HG02798 (cell line): Measurements from ENCODE around the gene TBC1D5.
"Not testable (repeated sequence)": the region's sequence is repeated elsewhere in the genome, so short reads cannot be mapped to it uniquely, and the experiment has no call there.

Source experiments
- ATAC-seq: cut with Tn5 transposase; IDR thresholded peaks from one replicate; pipeline ENCODE4 v1.9.1; 2021; ENCODE audit warnings: mild to moderate bottlenecking; ENCODE audit not compliant: unreplicated experiment, poor library complexity

Gene TBC1D5

DNA sequence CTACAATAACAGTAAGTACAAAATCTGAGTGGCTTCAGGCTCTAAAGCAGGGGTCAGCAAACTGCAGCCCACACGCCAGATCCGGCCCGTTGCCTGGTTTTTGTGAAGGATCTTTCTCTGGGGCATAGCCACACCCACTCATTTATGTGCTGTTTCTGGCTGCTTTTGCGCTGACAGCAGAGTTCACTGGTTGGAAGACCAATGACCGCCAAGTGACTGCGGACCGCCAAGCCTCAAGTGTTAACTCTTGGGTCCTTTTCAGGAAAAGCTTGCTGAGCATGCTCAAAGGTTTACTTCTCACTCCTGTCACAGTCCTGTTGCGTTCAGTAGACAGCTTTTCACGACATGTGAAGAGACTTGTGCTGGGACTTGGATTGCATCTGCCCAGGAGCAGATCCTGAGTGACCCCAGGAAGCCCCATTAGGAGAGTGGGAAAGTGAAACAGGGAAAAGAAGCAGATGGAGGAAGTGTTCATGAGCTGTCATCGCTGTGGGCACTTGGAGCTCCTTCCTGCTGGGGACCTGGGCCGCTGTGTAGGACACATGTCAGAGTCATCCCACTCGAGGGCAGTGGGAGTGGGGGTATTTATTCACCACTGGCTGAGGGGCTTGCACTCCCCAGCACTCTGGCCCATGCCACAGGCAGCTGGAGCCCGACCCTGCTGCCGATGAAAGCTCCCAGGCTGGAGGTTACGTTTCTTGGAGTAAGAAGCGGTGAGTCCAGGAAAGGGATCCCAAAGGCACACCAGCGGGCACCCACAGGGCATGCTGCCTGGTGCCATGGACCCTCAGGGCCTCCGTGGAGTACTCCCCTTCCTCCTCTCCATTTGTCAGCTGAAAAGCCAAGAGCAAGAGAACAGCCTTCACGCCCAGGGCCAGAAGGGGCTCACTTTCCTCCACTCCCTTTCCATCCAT, 608.5 kb downstream of the TBC1D5 start:
- ATAC-seq = no peak

DNA sequence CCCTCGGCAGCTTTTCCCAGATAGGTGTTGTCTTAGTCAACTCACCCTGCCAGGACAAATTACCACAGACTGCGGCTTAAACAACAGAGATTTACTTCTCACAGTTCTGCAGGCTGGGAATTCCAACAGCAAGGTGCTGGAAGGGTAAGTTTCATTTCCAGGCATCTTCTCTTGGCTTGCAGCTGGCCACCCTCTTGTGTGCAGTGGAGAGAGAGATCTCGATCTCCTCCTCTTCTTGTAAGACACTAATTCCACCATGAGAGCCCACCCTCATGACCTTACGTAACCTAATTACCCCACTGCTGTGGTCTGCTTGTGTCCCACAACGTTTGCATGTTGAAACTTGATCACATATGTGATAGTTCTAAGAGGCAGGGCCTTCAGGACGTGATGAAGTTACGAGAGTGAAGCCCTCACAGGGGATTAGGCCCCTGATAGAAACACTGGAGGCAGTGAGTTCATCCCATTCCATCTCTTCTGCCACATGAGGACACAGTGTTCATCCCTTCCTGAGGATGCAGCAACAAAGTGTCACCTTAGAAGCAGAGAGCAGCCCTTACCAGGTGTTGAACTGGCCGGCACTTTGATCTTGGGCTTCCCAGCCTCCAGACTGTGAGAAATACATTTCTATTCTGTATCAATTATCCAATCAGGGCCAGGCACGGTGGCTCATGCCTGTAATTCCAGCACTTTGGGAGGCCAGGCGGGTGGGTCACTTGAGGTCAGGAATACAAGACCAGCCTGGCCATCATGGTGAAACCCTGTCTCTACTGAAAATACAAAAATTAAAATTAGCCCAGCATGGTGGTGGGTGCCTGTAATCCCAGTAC, 609.9 kb downstream of the TBC1D5 start:
- no peak for ATAC-seq

DNA sequence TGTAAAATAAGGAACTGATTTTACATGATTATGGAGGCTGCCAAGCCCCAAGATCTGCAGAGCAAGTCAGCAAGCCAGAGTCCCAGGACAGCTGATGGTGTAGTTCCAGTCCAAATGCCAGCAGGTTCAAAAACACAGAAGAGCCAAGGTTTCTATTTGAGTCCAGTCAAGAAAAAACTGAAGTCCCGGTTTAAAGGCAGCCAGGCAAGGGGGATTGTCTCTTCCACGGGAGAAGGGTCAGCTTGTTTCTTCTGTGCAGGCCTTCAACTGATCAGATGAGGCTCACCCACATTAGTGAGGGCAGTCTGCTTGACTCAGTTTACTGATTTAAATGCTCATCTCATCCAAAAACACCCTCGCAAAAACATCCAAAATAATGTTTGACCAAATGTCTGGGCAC, 611.5 kb downstream of the TBC1D5 start:
- ATAC-seq = no peak

DNA sequence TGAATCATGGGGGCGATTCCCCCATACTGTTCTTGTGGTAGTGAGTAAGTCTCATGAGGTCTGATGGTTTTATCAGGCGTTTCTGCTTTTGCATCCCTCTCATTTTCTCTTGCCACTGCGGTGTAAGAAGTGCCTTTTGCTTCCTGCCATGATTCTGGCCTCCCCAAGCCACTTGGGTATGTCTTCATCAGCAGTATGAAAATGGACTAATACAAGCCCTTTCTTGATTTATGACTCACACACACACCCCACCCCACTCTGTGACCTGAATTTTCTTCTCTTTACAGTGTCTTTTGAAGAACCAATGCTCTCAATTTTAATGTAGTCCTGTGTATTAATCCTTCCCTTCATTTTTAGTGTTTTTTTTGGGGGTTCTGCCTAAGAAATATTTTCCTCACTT, 612.9 kb downstream of the TBC1D5 start:
- ATAC-seq = no peak

DNA sequence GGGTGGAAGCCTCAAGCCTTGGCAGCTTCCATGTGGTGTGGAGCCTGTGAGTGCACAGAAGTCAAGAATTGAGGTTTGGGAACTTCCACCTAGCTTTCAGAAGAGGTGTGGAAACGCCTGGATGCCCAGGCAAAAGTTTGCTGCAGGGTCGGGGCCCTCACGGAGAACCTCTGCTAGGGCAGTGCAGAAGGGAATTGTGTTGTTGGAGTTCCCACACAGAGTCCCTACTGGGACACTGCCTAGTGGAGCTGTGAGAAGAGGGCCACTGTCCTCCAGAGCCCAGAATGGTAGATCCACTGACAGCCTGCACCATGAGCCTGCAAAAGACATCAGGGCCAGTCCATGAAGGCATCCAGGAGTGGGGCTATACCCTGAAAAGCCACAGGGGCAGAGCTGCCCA, 613.8 kb downstream of the TBC1D5 start:
- not testable (repeated sequence) for ATAC-seq

DNA sequence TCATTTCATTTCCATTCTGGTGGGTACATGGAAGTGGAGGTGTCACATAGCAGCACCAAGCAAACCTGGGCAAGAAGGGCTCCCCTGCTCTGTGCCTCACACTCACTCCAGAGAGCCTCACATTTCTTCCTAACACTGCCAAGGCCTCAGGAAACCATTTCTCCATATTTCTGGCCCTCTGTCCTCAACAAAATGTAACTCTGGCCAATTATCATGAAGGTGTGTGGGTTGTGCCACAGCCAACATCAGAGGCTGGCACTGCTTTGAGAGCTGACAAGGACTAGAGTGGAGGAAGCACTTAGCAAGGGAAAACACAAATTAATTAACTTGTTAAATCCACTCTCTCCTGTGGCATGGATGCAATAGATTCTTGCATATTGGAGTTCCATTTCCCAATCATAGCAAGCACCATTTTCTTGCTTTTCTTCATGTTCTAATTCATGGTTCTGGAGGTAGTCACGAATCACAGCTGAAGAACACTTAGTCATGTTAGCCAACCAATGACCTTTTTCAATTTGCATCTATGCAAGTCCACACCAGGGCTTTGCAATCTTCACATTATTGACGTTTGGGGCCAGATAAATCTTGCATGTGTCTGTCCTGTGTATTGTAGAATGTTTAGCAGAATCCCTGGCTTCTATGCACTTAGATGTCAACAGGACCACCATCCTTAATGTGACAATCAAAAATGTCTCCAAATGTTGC, 616.5 kb downstream of the TBC1D5 start:
- no peak for ATAC-seq

DNA sequence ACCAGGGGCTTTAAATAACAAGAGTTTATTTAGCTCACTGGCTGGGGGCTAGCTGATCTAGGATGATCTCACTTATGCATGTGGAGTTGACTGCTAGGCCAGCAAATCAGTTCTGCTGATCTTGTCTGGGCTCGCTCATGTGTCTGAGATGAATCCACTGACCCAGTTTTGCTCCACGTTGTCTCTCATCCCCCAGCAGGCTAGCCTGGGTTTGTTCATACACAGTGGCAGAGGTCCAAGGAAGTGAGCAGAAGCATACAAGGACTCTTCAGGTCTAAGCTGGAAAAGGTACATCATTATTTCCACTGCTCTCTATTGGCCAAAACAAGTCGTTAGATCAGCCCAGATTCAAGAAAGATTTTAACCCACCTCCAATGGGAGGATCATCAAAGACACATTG, 619.7 kb downstream of the TBC1D5 start:
- ATAC-seq = no peak

DNA sequence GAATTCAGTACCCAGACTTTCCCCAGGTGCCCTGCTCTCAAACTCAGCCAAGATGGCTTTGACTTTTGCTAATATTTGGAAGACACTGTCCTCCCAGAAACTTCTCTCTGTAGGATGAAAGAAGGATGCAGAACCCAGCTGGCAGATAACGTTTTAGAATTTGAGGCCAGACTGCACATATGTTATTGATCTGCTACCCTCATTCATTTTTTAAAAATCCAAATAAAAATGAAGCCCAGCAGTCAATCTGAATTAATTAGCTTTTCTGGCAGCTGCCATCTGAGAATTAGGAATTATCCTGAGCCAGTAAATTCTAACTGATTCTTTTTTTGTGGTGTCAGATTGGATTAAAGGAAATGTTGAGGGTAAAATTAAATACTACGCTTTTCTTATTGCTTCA, 621.1 kb downstream of the TBC1D5 start:
- no peak for ATAC-seq

DNA sequence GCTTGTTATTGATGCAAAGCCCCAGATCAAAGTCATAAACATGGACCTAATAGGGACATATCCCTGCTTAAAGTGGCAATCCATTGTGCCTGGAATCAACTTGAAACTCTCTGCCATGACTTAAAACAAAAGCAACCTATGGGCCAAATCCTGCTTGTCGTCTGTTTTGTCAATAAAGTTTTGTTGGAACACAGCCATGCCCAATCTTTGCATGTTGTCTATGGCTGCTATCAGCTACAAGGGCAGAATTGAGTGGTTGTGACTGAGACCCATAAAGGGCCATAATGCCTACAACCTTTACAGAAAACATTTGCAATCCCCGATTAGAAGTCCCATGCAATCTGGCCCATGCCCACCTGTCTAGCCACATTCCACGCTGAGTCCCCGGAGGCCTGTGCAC, 622.3 kb downstream of the TBC1D5 start:
- no peak for ATAC-seq

DNA sequence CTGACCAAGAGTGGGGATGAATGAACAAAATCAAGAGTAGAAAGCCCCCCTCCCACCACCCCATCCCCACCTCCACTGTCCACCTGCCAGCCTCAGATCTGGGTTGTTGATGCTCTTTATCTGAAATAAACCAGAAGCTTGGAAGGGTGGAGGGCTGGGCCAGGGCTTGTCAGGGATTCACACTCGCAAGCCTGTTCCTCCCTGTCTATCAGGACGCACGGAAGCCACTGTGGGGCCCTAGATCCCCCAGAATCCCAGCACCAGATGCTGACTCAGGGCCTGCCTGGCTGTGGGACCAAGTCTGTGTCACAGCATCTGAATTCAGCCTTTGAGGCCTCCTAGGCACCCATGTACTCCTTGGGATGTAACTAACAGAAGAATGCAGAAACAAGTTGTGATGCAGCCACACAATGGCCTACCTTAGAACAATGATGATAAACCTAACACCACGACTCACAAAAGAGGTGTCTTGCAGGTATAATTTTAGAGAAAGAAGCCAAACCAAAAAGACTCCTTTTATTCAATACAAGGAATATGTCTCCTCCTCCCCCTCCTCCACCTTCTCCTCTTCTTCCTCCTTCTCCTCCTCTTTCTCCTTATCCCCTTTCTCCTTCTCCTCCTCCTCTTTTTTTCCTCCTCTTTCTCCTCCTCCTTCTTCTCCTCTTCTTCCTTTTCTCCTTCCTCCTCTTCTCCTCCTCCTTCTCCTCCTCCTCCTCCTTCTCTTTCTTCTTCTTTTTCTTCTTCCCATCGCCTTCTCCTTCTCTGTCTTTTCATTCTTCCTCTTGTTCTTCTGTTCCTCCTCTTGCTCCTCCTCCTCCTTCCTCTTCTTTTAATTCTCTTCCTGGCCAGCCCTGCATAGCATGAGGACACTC, 623.0 kb downstream of the TBC1D5 start:
- no peak for ATAC-seq

DNA sequence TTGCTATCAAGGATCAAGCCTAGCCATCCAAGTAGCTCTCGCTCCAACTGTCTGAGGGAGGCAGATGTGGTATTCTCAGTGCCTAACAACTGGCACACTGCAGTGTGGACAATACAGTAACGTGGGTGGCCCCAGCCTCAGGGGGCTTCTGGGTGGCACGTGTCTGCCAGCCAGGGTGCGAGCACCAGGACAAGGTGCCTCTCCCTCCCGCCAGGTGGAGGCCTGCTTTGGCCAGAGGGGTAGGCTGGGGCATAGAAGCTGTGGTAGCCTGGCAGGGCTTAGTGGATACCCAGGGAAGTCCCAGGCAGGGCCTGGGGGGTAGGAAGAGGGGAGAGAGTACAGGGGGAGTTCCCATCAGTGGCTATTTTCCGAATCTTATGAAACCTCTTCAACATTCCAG, 623.7 kb downstream of the TBC1D5 start:
- ATAC-seq = no peak

DNA sequence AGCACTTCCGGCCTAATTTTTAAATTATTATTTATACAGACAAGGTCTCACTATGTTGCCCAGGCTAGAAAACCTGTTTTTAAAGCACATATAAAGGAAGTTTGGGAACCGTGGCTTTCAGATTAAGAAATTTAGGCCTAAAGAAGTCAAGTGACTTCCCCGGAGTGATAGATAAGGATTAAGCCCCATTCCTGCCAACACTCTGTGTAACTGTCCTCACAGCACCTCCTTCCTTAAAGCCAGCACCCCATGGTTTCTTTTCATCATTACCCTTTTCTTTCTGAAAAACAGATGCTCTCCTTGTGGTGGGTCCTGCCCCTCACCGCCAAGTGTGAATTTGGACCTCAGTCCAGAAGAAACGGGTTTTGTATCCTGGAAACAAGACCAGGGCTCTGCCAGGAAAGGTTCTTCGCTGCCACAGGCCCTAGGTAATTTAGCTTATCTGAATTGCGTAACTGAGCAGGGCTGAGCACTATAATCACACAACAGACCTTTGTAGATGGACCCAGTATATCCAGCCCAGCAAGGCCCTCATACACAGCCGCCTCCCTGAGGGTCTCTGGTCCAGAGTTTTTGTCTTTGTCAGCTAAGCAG, 626.3 kb downstream of the TBC1D5 start:
- no peak for ATAC-seq

DNA sequence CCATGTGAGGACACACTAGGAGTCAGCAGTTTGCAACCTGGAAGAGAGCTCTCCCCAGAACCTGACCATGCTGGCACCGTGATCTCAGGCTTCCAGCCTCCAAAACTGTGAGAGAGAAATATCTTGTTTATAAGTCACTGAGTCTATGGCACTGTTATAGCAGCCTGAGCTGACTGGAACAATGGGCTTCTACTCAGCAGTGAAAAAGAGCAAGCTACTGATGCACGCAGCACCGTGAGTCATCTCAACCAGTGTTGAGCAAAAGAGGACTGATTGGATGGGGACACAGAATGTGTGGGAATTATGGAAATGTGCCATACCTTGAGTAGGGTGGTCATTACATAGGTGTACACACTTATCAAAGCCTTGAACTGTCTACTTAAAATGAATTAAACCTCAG, 627.2 kb downstream of the TBC1D5 start:
- ATAC-seq = no peak

DNA sequence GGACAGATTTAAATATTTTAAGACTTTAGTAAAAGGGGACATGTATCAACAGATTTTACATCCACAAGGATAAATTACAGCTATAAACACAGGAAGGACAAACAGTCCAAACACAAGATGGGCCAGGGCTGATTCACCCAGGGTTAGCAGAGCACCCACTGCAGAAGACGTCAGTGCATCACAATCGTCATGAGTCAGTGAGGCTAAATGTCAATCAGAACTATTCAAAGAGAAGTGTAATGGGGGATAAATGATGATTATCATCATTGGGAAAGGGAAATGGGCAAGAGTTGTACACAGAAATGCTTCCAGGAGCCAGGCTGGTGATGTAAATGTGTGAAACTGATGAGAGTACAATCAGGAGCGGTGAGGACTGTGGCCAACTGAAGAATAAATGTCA, 630.8 kb downstream of the TBC1D5 start:
- ATAC-seq = no peak

DNA sequence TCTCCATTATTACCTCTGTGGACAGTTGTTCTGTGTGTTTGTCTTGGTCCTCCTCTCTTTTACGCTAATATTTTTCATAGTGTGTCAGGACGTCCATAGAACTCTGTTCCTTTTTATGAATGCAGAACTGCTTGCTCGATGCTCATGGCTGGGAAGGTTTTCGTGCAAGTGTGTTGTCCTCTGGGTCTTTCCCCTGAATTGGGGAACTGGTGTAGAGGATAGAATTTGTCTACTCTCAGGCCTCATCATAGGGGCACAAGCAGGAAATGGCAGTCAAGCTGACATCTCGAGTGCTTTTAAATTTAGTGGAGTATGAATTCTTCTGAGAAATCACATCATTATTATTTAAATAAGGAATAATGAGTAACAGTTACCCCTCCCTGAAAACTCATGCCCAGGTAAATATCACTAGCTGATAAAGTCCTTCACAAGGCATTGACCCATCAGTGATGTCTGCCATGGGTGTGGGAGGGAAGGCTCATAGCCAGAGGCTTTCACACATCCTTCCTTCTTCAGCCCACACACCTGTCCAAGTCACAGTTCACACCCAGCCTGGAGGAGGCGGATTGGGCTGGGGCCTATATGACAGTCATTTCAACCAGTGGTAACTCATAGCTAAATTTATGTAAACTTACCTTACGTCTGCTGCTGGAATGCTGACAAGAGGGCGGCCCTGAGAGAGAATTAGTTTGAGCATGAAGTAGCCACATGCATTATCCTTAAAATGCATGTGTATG, 631.6 kb downstream of the TBC1D5 start:
- peak; percentile 52 for ATAC-seq
